OCI-LY7 (cell line): ENCODE measurements around the gene IP6K3.

Experiments used
- CTCF ChIP-seq: fragments of 200-600 bp; sonication (generic); conservative IDR thresholded peaks from 2 replicates; pipeline ENCODE4 v1.5.1; 2014; ENCODE audit warnings: mild to moderate bottlenecking, antibody characterized with exemption, low read length, moderate library complexity, mixed read lengths
- EZH2phosphoT487 ChIP-seq: fragments of 200-600 bp; sonication (generic); IDR thresholded peaks from 2 replicates; pipeline ENCODE4 v1.6.1; 2018; ENCODE audit warnings: low read depth, borderline replicate concordance, mild to moderate bottlenecking, mixed run types, antibody characterized with exemption, low read length, moderate library complexity, mixed read lengths

GRCh38 chr6:33745548-33745947, 1.2 kb downstream of the IP6K3 start:
- TF ChIP-seq CTCF = no peak
- TF ChIP-seq EZH2phosphoT487 = no peak
